Stomach (tissue), 9 donors: ENCODE data around the gene RPL18. TPM values are rescaled to one million over a fixed set of nuclear protein-coding genes. Genes with fewer than 3 reads are reported as not detected.
A peak's percentile ranks its signal among the peaks of the same experiment; 100 is the strongest.

ENCODE experiments used
- DNase-seq, 2 donors: peaks; one replicate each; pipeline versions ENCODE4 v3.0.0 to v3.0.0-alpha.2; 2013 to 2019
- H3K27ac ChIP-seq, 5 donors: fragments of 200-600 bp in 4 of 5; sonication (generic) in 4 of 5; one replicate each; pipeline ENCODE4 v1.5.1; 2013 to 2019; ENCODE audit warnings: mild to moderate bottlenecking in 1 of 5, moderate library complexity in 1 of 5
- H3K27me3 ChIP-seq, 3 donors: fragments of 200-600 bp; sonication (generic); one replicate each; pipeline ENCODE4 v1.5.1; 2017 to 2019; ENCODE audit warnings: mixed run types in 1 of 3
- H3K36me3 ChIP-seq, 4 donors: fragments of 200-600 bp; sonication (generic); 1 replicate in 3 of 4; 2 replicates in 1 of 4; pipeline ENCODE4 v1.5.1; 2016 to 2019
- H3K4me1 ChIP-seq, 4 donors: fragments of 200-600 bp; sonication (generic); one replicate each; pipeline ENCODE4 v1.5.1; 2016 to 2019
- H3K4me3 ChIP-seq, 4 donors: fragments of 200-600 bp; sonication (generic) in 3 of 4; one replicate each; pipeline ENCODE4 v1.5.1; 2016 to 2019; ENCODE audit warnings: mild to moderate bottlenecking in 1 of 4
- H3K9me3 ChIP-seq, 4 donors: fragments of 200-600 bp; sonication (generic); one replicate each; pipeline ENCODE4 v1.5.1; 2016 to 2019
- CTCF ChIP-seq, 7 experiments: fragments of 450-650 bp in 4 of 7; fragments of 200-600 bp in 3 of 7; sonication (generic) in 3 of 7; IDR thresholded peaks; one replicate each; pipeline ENCODE4 v1.5.1; 2016 to 2019; ENCODE audit warnings: antibody characterized with exemption in 7 of 7, control low read depth in 2 of 7, mild to moderate bottlenecking in 1 of 7
- EP300 ChIP-seq: sonication (generic); formaldehyde crosslinking; IDR thresholded peaks from one replicate; pipeline ENCODE4 v1.6.1; 2017; ENCODE audit warnings: antibody characterized with exemption
- POLR2A ChIP-seq, 4 donors: fragments of 450-650 bp; IDR thresholded peaks; one replicate each; pipeline ENCODE4 v1.6.1; 2016; ENCODE audit warnings: antibody characterized with exemption in 4 of 4, control low read depth in 2 of 4, mild to moderate bottlenecking in 1 of 4, moderate library complexity in 1 of 4
- POLR2AphosphoS5 ChIP-seq, 3 donors: sonication (generic); formaldehyde crosslinking; IDR thresholded peaks; one replicate each; pipeline ENCODE4 v1.6.1; 2016; ENCODE audit warnings: antibody characterized with exemption in 3 of 3
- WGBS, 5 donors: extraction: QIAGEN DNeasy Blood & Tissue Kit in 3 of 5; methylation state at CpG; one replicate each; pipeline versions ENCODE4 v1.1.5 to v1.1.7; 2013 to 2018; 5-methylcytosine and 5-hydroxymethylcytosine counted together
- intact Hi-C: fragments of 100-400 bp; cut with DNase I; formaldehyde crosslinking; loops from one replicate; pipeline ENCODE4 v1.15.1; 2023; ENCODE audit warnings: low total_unique reads
- polyA plus RNA-seq, 3 donors: library from polyadenylated mRNA; stranded (reverse); fragments of 200-250 nt; gene quantifications; one replicate each; pipeline ENCODE4 v1.2.3, GENCODE V29; 2013
- total RNA-seq, 5 donors: library from RNA; depleted of rRNA; stranded (reverse); fragments of >200 nt; gene quantifications; one replicate each; pipeline versions ENCODE4 v1.1.0 to v1.2.3, GENCODE V29; 2014 to 2016
- donor health status: healthy with polysubstance abuse.
- donor health status: Bipolar disorder and iron deficiency.
- donor health status: healthy.

RPL18 gene
- total and polyA plus RNA-seq, 8 donors = 1,272 to 3,739 (median 2,415) TPM

DNA sequence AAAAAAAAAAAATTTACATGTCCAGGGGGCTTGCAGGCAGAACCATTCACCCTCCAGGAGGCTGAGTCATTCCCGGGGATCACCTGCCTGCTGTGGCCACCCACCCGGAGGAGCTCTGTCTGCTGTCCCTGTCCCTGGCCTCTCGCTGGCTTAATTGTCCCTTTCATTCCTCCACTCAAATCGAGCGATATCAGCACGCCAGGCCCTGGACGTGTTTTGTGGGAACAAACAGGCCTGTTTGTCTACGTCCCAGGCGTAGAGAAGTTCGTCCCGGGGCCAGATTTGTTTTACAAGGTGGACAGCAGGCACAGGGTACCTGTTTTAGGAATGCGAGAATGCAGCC lies 45.8 kb downstream of the RPL18 start:
- peak overlapping the region; percentile 13 to 82 (median 63) for H3K27ac ChIP-seq

DNA sequence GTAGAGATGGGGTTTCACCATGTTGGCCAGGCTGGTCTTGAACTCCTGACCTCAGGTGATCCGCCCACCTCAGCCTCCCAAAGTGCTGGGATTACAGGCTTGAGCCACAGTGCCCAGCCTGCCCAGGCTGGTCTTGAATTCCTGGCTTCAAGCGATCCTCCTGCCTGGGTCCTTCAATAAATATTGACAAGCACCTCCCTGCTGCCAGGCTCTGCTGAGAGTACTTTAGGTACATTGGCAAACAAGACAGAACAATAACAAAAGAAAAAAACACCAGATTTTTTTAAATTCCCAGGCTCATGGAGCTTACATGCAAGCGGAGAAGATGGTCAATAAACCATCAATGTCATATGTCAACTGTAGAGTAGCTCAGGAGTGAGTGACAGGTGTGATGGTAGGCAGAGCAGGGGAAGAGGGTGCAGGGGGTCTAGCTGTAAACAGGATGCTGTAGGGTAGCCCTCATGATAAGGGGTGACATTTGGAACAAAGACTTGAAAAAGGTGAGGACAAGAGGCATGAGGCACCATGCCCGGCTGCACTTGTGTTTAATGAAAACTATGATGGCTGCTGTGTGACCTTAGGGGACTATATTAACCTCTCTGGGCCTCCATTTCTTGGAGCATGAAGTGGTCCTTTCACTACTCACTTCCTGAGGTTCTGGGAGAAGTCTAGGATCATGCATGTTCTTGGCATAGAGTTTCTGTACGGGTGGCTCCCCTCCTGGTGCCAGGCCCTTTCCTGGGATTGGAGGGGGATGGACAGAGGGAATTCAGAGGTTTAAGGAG lies 47.4 kb downstream of the RPL18 start:
- H3K27ac ChIP-seq = peak overlapping the region; percentile 43 to 70 (median 52)
- no peaks in the 10 kb centered on the region for H3K36me3 ChIP-seq
- peak in 1 of 3 donors; percentile 35 for TF ChIP-seq POLR2AphosphoS5 (IDR thresholded peaks at IDR 0.05)
- no peak for TF ChIP-seq POLR2A (IDR thresholded peaks at IDR 0.05)
- H3K4me1 ChIP-seq = peaks cover 20 to 62% (median 44%) of the 10 kb centered on the region in 4 donors
- intact Hi-C loops = no loop called here
- 22 to 60% (median 39%) methylated on average over 5 of the region's 5 CpGs for WGBS, 5 donors
- H3K4me3 ChIP-seq = no peak overlapping the region
- peak; percentile 50 to 83 for DNase-seq
- no peaks in the 10 kb centered on the region for H3K9me3 ChIP-seq
- H3K27me3 ChIP-seq = no peaks in the 10 kb centered on the region

More for the DNA sequence above, 45.8 kb downstream of the RPL18 start:
- no peak for TF ChIP-seq CTCF (IDR thresholded peaks at IDR 0.05)
- no peak for TF ChIP-seq POLR2A (IDR thresholded peaks at IDR 0.05)
- no peak for TF ChIP-seq EP300
- no peak for TF ChIP-seq POLR2AphosphoS5 (IDR thresholded peaks at IDR 0.05)
- Histone ChIP-seq H3K27me3 (no peaks in the 10 kb centered on the region), H3K4me3 (no peak overlapping the region), H3K4me1 (peaks cover 12 to 53% (median 36%) of the 10 kb centered on the region in 4 donors), H3K9me3 (no peaks in the 10 kb centered on the region), H3K36me3 (no peaks in the 10 kb centered on the region)
- WGBS, 5 donors = 34 to 62% (median 46%) methylated on average over 12 of the region's 12 CpGs
- DNase-seq = peak; percentile 55 to 60
- intact Hi-C loops = no loop called here

GRCh38 chr19:48569814-48570213 lies 49.2 kb downstream of the RPL18 start:
- 39 to 50% (median 48%) methylated on average over 11 of the region's 11 CpGs for WGBS, 5 donors
- TF ChIP-seq POLR2A (IDR thresholded peaks at IDR 0.05) (no peak), EP300 (no peak), POLR2AphosphoS5 (IDR thresholded peaks at IDR 0.05) (no peak), CTCF (IDR thresholded peaks at IDR 0.05) (no peak)
- peak in 1 of 2 donors; percentile 36 for DNase-seq
- intact Hi-C loops = no loop called here
- H3K27ac ChIP-seq = peak overlapping the region; percentile 9 to 70 (median 32)
- H3K36me3 ChIP-seq = no peaks in the 10 kb centered on the region
- no peak overlapping the region for H3K4me3 ChIP-seq
- no peaks in the 10 kb centered on the region for H3K9me3 ChIP-seq
- peaks cover 20 to 62% (median 44%) of the 10 kb centered on the region in 4 donors for H3K4me1 ChIP-seq
- no peaks in the 10 kb centered on the region for H3K27me3 ChIP-seq

DNA sequence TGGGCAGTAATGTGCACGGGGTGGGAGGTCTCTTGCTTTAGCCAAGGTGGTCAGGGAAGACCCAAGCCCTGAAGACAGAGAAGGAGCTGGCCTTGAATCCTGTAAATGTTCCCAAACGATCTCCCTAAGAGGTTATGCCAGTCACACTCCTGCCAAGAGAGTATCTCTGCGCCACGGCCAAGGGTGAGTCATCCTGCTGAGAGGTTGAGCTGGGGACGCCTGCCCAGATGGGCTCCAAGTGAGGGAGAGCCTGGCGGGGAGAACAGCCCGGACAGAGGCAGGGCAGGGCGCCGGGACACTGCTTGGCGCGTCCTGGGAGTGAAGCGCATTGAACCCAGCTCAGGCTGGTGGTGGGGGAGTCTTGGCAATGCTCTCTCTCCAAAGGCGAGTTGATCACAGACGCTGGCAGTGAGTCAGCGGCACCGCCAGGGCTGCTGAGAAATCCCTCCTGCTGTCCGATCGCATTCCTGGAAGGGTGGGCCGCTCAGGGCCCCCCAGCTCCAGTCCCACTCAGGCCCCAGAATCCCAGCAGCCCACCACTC lies 50.6 kb downstream of the RPL18 start:
- no peaks in the 10 kb centered on the region for H3K36me3 ChIP-seq
- TF ChIP-seq POLR2A (IDR thresholded peaks at IDR 0.05) = no peak
- TF ChIP-seq EP300 = no peak
- peak in 2 of 3 donors; percentile 66 to 81 for TF ChIP-seq POLR2AphosphoS5 (IDR thresholded peaks at IDR 0.05)
- peak overlapping the region in 4 of 5 donors; percentile 53 to 81 (median 72) for H3K27ac ChIP-seq
- peak; percentile 79 to 87 for DNase-seq
- intact Hi-C loops = no loop called here
- H3K4me3 ChIP-seq = peak overlapping the region in 2 of 4 donors; percentile 8 to 31
- peaks cover 19 to 51% (median 37%) of the 10 kb centered on the region in 4 donors for H3K4me1 ChIP-seq
- H3K27me3 ChIP-seq = no peaks in the 10 kb centered on the region
- WGBS, 5 donors = 3 to 9% (median 8%) methylated on average over 19 of the region's 19 CpGs
- H3K9me3 ChIP-seq = no peaks in the 10 kb centered on the region

Other genes with a start within 250 kb of the RPL18 start
- 100 to 1,000 TPM in 1 of 5 donors, 10 to 100 TPM in 4; 45.8 to 123 (median 67.7) TPM for gene KDELR1, start 227.6 kb downstream of the RPL18 start, total RNA-seq
- gene KDELR1, start 227.6 kb downstream of the RPL18 start, polyA plus RNA-seq = 10 to 100 TPM; 69.8 to 93.8 (median 72.0) TPM
- 1 to 10 TPM in 1 of 5 donors, under 1 TPM in 2, not detected in 2; 0.14 to 1.8 (median 0.37) TPM for gene GRIN2D, start 225.5 kb downstream of the RPL18 start, total RNA-seq
- under 1 TPM in 2 of 3 donors, not detected in 1; 0.06 to 0.10 TPM for gene GRIN2D, start 225.5 kb downstream of the RPL18 start, polyA plus RNA-seq
- 10 to 100 TPM in 4 of 5 donors, 1 to 10 TPM in 1; 5.8 to 49.4 (median 18.5) TPM for gene GRWD1, start 173.2 kb downstream of the RPL18 start, total RNA-seq
- 10 to 100 TPM in 2 of 3 donors, 1 to 10 TPM in 1; 7.6 to 13.9 (median 12.8) TPM for gene GRWD1, start 173.2 kb downstream of the RPL18 start, polyA plus RNA-seq
- 1 to 10 TPM in 2 of 5 donors, under 1 TPM in 1, not detected in 2; 0.92 to 4.6 (median 1.0) TPM for gene KCNJ14, start 163.6 kb downstream of the RPL18 start, total RNA-seq
- gene KCNJ14, start 163.6 kb downstream of the RPL18 start, polyA plus RNA-seq = under 1 TPM in 2 of 3 donors, not detected in 1; 0.19 to 0.75 TPM
- gene CYTH2, start 149.8 kb downstream of the RPL18 start, total RNA-seq = 100 to 1,000 TPM in 2 of 5 donors, 10 to 100 TPM in 3; 39.3 to 229 (median 75.9) TPM
- 10 to 100 TPM; 46.3 to 63.7 (median 48.8) TPM for gene CYTH2, start 149.8 kb downstream of the RPL18 start, polyA plus RNA-seq
- gene LMTK3, start 107.3 kb downstream of the RPL18 start, total RNA-seq = 10 to 100 TPM in 1 of 5 donors, 1 to 10 TPM in 1, under 1 TPM in 2, not detected in 1; 0.45 to 23.5 (median 1.1) TPM
- 1 to 10 TPM; 1.1 to 3.5 (median 2.8) TPM for gene LMTK3, start 107.3 kb downstream of the RPL18 start, polyA plus RNA-seq
- 1 to 10 TPM in 2 of 5 donors, not detected in 3; 2.6 to 3.1 TPM for gene SULT2B1, start 67.0 kb downstream of the RPL18 start, total RNA-seq
- 10 to 100 TPM in 1 of 3 donors, 1 to 10 TPM in 2; 2.0 to 46.8 (median 5.0) TPM for gene SULT2B1, start 67.0 kb downstream of the RPL18 start, polyA plus RNA-seq
- gene SPACA4, start 12.4 kb downstream of the RPL18 start, total RNA-seq = not detected
- gene SPACA4, start 12.4 kb downstream of the RPL18 start, polyA plus RNA-seq = not detected
- gene FAM83E, start 4.1 kb downstream of the RPL18 start, total RNA-seq = 100 to 1,000 TPM in 2 of 5 donors, 10 to 100 TPM in 3; 17.5 to 275 (median 56.0) TPM
- gene FAM83E, start 4.1 kb downstream of the RPL18 start, polyA plus RNA-seq = 10 to 100 TPM; 13.3 to 62.5 (median 15.4) TPM
- gene SPHK2, start 328 bp upstream of the RPL18 start, total RNA-seq = 100 to 1,000 TPM in 1 of 5 donors, 10 to 100 TPM in 4; 10.6 to 156 (median 19.2) TPM
- gene SPHK2, start 328 bp upstream of the RPL18 start, polyA plus RNA-seq = 10 to 100 TPM in 2 of 3 donors, 1 to 10 TPM in 1; 9.4 to 20.5 (median 19.9) TPM
- gene DBP, start 18.2 kb upstream of the RPL18 start, total RNA-seq = 10 to 100 TPM in 1 of 5 donors, 1 to 10 TPM in 3, not detected in 1; 7.2 to 21.7 (median 9.7) TPM
- gene DBP, start 18.2 kb upstream of the RPL18 start, polyA plus RNA-seq = 10 to 100 TPM in 1 of 3 donors, 1 to 10 TPM in 2; 4.2 to 29.0 (median 9.2) TPM
- gene CA11, start 27.0 kb upstream of the RPL18 start, total RNA-seq = 10 to 100 TPM in 2 of 5 donors, 1 to 10 TPM in 2, not detected in 1; 1.8 to 33.0 (median 18.1) TPM
- 10 to 100 TPM; 15.7 to 17.7 (median 15.8) TPM for gene CA11, start 27.0 kb upstream of the RPL18 start, polyA plus RNA-seq
- not detected for gene NTN5, start 53.8 kb upstream of the RPL18 start, total RNA-seq
- gene NTN5, start 53.8 kb upstream of the RPL18 start, polyA plus RNA-seq = 1 to 10 TPM in 1 of 3 donors, not detected in 2; 1.3 TPM
- gene FUT2, start 76.8 kb upstream of the RPL18 start, total RNA-seq = 10 to 100 TPM; 23.2 to 42.0 (median 33.2) TPM
- gene FUT2, start 76.8 kb upstream of the RPL18 start, polyA plus RNA-seq = 10 to 100 TPM; 22.7 to 76.8 (median 25.8) TPM
- 1 to 10 TPM in 1 of 5 donors, under 1 TPM in 1, not detected in 3; 0.55 to 3.6 TPM for gene MAMSTR, start 100.5 kb upstream of the RPL18 start, total RNA-seq
- gene MAMSTR, start 100.5 kb upstream of the RPL18 start, polyA plus RNA-seq = 1 to 10 TPM in 2 of 3 donors, under 1 TPM in 1; 0.46 to 1.5 (median 1.5) TPM
- gene RASIP1, start 121.4 kb upstream of the RPL18 start, total RNA-seq = 10 to 100 TPM in 1 of 5 donors, 1 to 10 TPM in 4; 4.7 to 26.8 (median 8.8) TPM
- gene RASIP1, start 121.4 kb upstream of the RPL18 start, polyA plus RNA-seq = 10 to 100 TPM; 11.1 to 44.9 (median 29.3) TPM
- gene IZUMO1, start 127.7 kb upstream of the RPL18 start, total RNA-seq = 10 to 100 TPM in 2 of 5 donors, under 1 TPM in 1, not detected in 2; 0.73 to 14.3 (median 10.7) TPM
- gene IZUMO1, start 127.7 kb upstream of the RPL18 start, polyA plus RNA-seq = 1 to 10 TPM in 1 of 3 donors, under 1 TPM in 1, not detected in 1; 0.62 to 4.0 TPM
- 10 to 100 TPM in 2 of 5 donors, 1 to 10 TPM in 2, not detected in 1; 7.0 to 54.5 (median 11.1) TPM for gene FUT1, start 133.5 kb upstream of the RPL18 start, total RNA-seq
- 1 to 10 TPM; 7.2 to 7.5 (median 7.2) TPM for gene FUT1, start 133.5 kb upstream of the RPL18 start, polyA plus RNA-seq
- not detected for gene FGF21, start 136.3 kb upstream of the RPL18 start, total RNA-seq
- not detected for gene FGF21, start 136.3 kb upstream of the RPL18 start, polyA plus RNA-seq
- gene BCAT2, start 191.9 kb upstream of the RPL18 start, total RNA-seq = 100 to 1,000 TPM in 1 of 5 donors, 10 to 100 TPM in 4; 22.0 to 320 (median 23.9) TPM
- gene BCAT2, start 191.9 kb upstream of the RPL18 start, polyA plus RNA-seq = 10 to 100 TPM; 65.8 to 74.5 (median 68.5) TPM
- gene HSD17B14, start 217.3 kb upstream of the RPL18 start, total RNA-seq = 10 to 100 TPM in 2 of 5 donors, 1 to 10 TPM in 2, not detected in 1; 2.8 to 41.4 (median 17.3) TPM
- gene HSD17B14, start 217.3 kb upstream of the RPL18 start, polyA plus RNA-seq = 1 to 10 TPM; 5.4 to 9.8 (median 9.4) TPM
- 10 to 100 TPM in 2 of 5 donors, 1 to 10 TPM in 3; 1.7 to 35.6 (median 4.8) TPM for gene PLEKHA4, start 249.4 kb upstream of the RPL18 start, total RNA-seq
- 10 to 100 TPM; 30.1 to 85.0 (median 75.3) TPM for gene PLEKHA4, start 249.4 kb upstream of the RPL18 start, polyA plus RNA-seq